GM12873 (cell line): ENCODE measurements around the gene ELL.

Experiments used
- TF ChIP-seq, protein P1 (sequence below): IDR thresholded peaks from 2 replicates; pipeline ENCODE4 v1.5.1; 2012; ENCODE audit warnings: low read depth, mild to moderate bottlenecking, moderate library complexity, low read length, control low read depth; ENCODE audit not compliant: insufficient read depth; ENCODE audit errors: missing control alignments

The ELL gene

DNA sequence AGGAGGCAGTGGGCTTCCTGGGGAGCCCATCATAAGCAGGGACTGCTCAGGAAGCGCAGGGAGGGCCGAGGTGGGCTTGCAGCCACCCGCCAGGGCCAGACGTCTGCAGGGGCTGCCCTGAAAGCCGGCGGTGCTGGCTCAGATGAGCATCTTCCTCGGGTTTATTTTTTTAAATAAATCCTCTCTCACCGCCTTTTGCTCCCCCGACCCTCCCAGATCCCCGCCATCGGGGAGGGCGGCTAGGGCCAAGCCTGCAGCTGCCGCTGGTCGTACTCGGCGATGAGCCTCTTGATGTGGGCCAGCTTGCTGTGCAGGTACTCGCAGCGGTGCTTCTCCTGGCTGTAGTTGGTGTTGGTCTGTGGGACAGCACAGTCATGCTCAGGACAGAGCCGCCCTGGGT, 77.4 kb downstream of the ELL start:
- TF ChIP-seq, protein P1, sequence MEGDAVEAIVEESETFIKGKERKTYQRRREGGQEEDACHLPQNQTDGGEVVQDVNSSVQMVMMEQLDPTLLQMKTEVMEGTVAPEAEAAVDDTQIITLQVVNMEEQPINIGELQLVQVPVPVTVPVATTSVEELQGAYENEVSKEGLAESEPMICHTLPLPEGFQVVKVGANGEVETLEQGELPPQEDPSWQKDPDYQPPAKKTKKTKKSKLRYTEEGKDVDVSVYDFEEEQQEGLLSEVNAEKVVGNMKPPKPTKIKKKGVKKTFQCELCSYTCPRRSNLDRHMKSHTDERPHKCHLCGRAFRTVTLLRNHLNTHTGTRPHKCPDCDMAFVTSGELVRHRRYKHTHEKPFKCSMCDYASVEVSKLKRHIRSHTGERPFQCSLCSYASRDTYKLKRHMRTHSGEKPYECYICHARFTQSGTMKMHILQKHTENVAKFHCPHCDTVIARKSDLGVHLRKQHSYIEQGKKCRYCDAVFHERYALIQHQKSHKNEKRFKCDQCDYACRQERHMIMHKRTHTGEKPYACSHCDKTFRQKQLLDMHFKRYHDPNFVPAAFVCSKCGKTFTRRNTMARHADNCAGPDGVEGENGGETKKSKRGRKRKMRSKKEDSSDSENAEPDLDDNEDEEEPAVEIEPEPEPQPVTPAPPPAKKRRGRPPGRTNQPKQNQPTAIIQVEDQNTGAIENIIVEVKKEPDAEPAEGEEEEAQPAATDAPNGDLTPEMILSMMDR, result no peak

DNA sequence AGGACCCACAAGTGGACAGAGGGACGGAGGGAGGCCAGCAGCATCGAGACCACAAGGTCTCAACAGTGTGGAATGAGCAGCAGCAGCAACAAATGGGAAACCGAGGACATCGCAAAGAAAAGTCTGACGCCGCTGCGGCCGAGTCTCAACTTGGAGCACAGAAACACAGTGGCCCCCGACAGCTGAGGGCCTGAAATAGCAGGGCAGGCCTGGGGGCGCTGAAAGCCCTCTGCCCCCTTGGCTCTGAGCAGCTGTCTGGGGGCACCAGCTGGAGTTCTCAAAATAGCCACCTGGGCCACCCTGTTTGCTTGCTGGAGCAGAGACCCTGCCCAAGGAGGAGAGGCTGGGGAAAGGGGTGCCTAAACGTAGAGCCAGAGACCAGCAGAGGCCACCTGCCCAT, 78.0 kb downstream of the ELL start:
- TF ChIP-seq, protein P1, result no peak

DNA sequence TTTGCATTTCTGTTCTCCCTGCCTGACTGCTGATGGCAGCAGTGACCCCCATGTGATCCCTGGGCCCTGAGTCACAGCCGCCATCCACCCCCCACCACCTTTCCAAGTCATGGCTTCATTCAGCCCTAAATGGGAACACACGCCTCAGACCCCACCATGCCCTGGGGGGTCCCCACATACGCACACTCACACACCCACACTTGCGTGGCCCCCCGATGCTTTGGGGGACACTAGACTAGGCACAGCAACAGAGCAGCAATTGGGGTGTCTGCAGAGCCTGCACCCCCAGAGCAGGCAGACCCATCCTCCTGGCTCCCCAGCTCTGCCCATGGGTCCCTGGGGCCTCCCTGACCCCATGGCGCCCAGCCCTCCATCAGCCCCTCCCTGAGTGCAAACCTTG, 78.5 kb downstream of the ELL start:
- TF ChIP-seq, protein P1, result no peak

DNA sequence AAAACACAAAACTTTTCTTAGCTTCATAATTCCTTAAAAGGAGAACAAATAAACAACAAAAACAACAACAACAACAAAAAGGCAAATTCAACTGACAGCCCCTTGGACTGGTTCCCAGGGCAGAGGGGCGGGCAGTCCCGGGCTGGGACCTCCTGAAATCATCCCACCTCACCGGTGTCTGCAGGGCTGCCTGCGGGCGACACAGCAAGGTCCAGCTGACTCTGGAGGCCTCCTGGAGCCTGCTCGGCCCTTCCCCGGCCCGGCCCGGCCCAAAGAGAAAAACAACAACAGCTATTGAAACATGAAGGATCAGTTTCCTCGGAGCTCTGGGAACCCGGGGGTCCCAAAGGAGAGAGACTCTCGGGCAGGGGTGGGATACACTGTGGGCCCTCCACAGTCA, 78.9 kb downstream of the ELL start:
- TF ChIP-seq, protein P1, result no peak

- TF ChIP-seq, protein P1, result no peak
Observed at GRCh38 chr19:18441804-18442788, 79.8 kb downstream of the ELL start.

DNA sequence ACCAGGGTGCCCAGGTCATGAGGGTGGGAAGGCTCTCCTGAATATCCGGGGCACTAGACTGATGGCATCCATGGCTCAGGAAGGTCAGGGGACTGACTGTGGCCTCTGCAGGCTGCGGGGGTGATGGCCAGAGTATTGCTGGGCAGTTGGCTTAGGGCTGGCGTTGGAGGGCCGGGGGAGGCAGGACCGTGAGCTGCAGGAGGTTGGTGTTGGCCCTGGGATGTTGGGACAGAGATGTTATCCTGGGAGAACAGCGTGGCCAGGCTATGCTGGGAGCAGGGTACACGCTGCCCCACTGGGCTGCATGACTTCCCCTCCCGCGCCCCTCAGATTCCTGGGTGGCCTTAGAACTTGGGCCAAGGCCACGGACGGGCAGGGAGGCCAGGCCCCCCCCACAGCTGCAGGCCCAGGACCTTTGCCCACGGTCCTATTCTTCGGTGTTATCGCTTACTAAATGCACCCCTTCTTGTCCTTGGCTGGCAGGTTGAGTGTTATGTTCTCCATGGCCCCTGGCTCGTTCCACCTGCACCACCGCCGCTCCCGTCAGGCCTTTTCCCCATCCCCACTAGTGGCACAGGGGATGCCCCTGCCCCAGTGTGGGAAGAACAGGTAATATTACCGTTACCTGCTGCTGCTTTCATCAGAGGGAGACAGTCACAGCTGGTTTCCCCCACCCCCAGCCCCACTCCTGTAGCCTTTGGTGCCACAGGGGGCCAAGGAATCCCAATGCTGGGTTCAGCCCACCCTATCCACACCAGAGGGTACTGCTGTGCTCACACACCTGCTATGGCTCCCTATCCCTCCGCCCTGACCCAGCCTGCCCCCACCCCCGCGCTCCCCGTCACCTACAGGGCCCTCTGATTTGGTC, 80.7 kb downstream of the ELL start:
- TF ChIP-seq, protein P1, result no peak

- TF ChIP-seq, protein P1, result peak; percentile 65
Observed at GRCh38 chr19:18440415-18440877, 81.4 kb downstream of the ELL start.
